OCI-LY7 (cell line): ENCODE results near the gene KLHL4. TPM values are rescaled to one million over a fixed set of nuclear protein-coding genes. Genes with fewer than 3 reads are reported as not detected.

Experiments
- BruUV-seq: library from RNA; stranded (reverse); fragments of 400-500 nt; replicated peaks from 2 replicates; lab custom pipeline; 2021; lab: Mats Ljungman, UMichigan
- CTCF ChIA-PET: fragments of 300-600 bp; sonication (Branson Sonifier 250); formaldehyde crosslinking; loops from one replicate; lab custom pipeline; 2022; ENCODE audit warnings: antibody characterized with exemption; ENCODE audit not compliant: unreplicated experiment; lab: Charles Lee
- POLR2A ChIA-PET: fragments of 300-600 bp; sonication (Branson Sonifier 250); formaldehyde crosslinking; loops from one replicate; lab custom pipeline; 2022; ENCODE audit warnings: antibody characterized with exemption; lab: Charles Lee
- DNase-seq: peaks from one replicate; pipeline ENCODE4 v3.0.0-alpha.2; 2015; ENCODE audit warnings: low spot score
- H2AFZ ChIP-seq: fragments of 200-600 bp; sonication (generic), shearing (Covaris generic); 2 replicates; pipeline ENCODE4 v1.6.1; 2014; ENCODE audit warnings: mild to moderate bottlenecking, antibody characterized with exemption, low read length, moderate library complexity
- H3K27ac ChIP-seq: fragments of 200-600 bp; sonication (generic); 2 replicates; pipeline ENCODE4 v1.5.1; 2014; ENCODE audit warnings: mixed run types, low read depth, mild to moderate bottlenecking, moderate library complexity, low read length, inconsistent platforms; ENCODE audit not compliant: poor library complexity, severe bottlenecking
- H3K36me3 ChIP-seq: fragments of 200-600 bp; sonication (generic); 2 replicates; pipeline ENCODE4 v1.6.1; 2014; ENCODE audit warnings: mild to moderate bottlenecking, antibody characterized with exemption, low read length, moderate library complexity, mixed read lengths; ENCODE audit not compliant: insufficient read depth
- H3K4me1 ChIP-seq: fragments of 200-600 bp; sonication (generic); 2 replicates; pipeline ENCODE4 v1.5.1; 2014; ENCODE audit warnings: mild to moderate bottlenecking, low read length; ENCODE audit not compliant: insufficient read depth, poor library complexity, severe bottlenecking
- H3K4me2 ChIP-seq: fragments of 200-600 bp; sonication (generic); 2 replicates; pipeline ENCODE4 v1.6.1; 2014; ENCODE audit warnings: mild to moderate bottlenecking, low read length
- H3K4me3 ChIP-seq: fragments of 200-600 bp; sonication (generic); 2 replicates; pipeline ENCODE4 v1.5.1; 2014; ENCODE audit warnings: mild to moderate bottlenecking, low read depth, low read length; ENCODE audit not compliant: poor library complexity, severe bottlenecking
- H3K79me2 ChIP-seq: fragments of 200-600 bp; sonication (generic); 2 replicates; pipeline ENCODE4 v1.6.1; 2016; ENCODE audit warnings: low read depth, mild to moderate bottlenecking, low read length, moderate library complexity, mixed read lengths; ENCODE audit not compliant: insufficient read depth
- H3K9me2 ChIP-seq: fragments of 200-600 bp; sonication (generic); 2 replicates; pipeline ENCODE4 v1.6.1; 2016; ENCODE audit warnings: mild to moderate bottlenecking, low read length, mixed read lengths; ENCODE audit not compliant: insufficient read depth
- H3K9me3 ChIP-seq: fragments of 200-600 bp; sonication (generic); 2 replicates; pipeline ENCODE4 v1.6.1; 2014; ENCODE audit warnings: mild to moderate bottlenecking, mixed run types, low read length, mixed read lengths
- H4K20me1 ChIP-seq: fragments of 200-600 bp; sonication (generic); 2 replicates; pipeline ENCODE4 v1.6.1; 2014; ENCODE audit warnings: mild to moderate bottlenecking, antibody characterized with exemption, low read length, moderate library complexity, mixed read lengths; ENCODE audit not compliant: insufficient read depth
- CTCF ChIP-seq: fragments of 200-600 bp; sonication (generic); conservative IDR thresholded peaks from 2 replicates; pipeline ENCODE4 v1.5.1; 2014; ENCODE audit warnings: mild to moderate bottlenecking, antibody characterized with exemption, low read length, moderate library complexity, mixed read lengths
- EZH2phosphoT487 ChIP-seq: fragments of 200-600 bp; sonication (generic); IDR thresholded peaks from 2 replicates; pipeline ENCODE4 v1.6.1; 2018; ENCODE audit warnings: low read depth, borderline replicate concordance, mild to moderate bottlenecking, mixed run types, antibody characterized with exemption, low read length, moderate library complexity, mixed read lengths
- intact Hi-C: fragments of 100-400 bp; cut with micrococcal nuclease; formaldehyde crosslinking; loops from one replicate; pipeline ENCODE4 v1.10.0; 2022; ENCODE audit not compliant: unreplicated experiment
- total RNA-seq, 2 experiments: library from RNA; depleted of rRNA in 1 of 2; stranded (reverse); fragments of >200 nt in 1 of 2; shearing (Covaris generic) in 1 of 2; gene quantifications; 2 replicates each; pipeline ENCODE4 v1.2.3, GENCODE V29; 2014 to 2022

The KLHL4 gene
- total RNA-seq, 2 experiments from 2014 or later = not detected

GRCh38 chrX:87661761-87662160, 144.2 kb downstream of the KLHL4 start:
- H3K9me3 ChIP-seq = no peaks in the 10 kb centered on the region
- CTCF ChIA-PET = no interaction called here
- no peak overlapping the region for H3K27ac ChIP-seq
- no peaks in the 10 kb centered on the region for H3K36me3 ChIP-seq
- DNase-seq = no peak
- H3K9me2 ChIP-seq = no peaks in the 10 kb centered on the region
- no peak overlapping the region for H2AFZ ChIP-seq
- no peak overlapping the region for H3K4me3 ChIP-seq
- H4K20me1 ChIP-seq = no peaks in the 10 kb centered on the region
- intact Hi-C loops = loop anchor here (10.0 kb wide), 1 partner anchor 327 kb away; no protein-coding TSS in a partner anchor
- TF ChIP-seq EZH2phosphoT487 = no peak
- TF ChIP-seq CTCF = no peak
- BruUV-seq = no TSS peak
- H3K4me1 ChIP-seq = no peaks in the 10 kb centered on the region
- no peaks in the 10 kb centered on the region for H3K79me2 ChIP-seq
- no peak overlapping the region for H3K4me2 ChIP-seq
- POLR2A ChIA-PET = no interaction called here

GRCh38 chrX:87663421-87663820, 145.8 kb downstream of the KLHL4 start:
- H3K4me3 ChIP-seq = no peak overlapping the region
- intact Hi-C loops = loop anchor here (10.0 kb wide), 1 partner anchor 329 kb away; no protein-coding TSS in a partner anchor
- CTCF ChIA-PET = no interaction called here

More at GRCh38 chrX:87663421-87663820, 145.8 kb downstream of the KLHL4 start:
- H3K4me1 ChIP-seq = no peaks in the 10 kb centered on the region
- H3K9me3 ChIP-seq = no peaks in the 10 kb centered on the region
- H3K79me2 ChIP-seq = no peaks in the 10 kb centered on the region
- no peaks in the 10 kb centered on the region for H3K9me2 ChIP-seq
- H3K27ac ChIP-seq = no peak overlapping the region
- H3K4me2 ChIP-seq = no peak overlapping the region
- H2AFZ ChIP-seq = no peak overlapping the region
- BruUV-seq = no TSS peak
- no peaks in the 10 kb centered on the region for H4K20me1 ChIP-seq
- no peak for DNase-seq
- H3K36me3 ChIP-seq = no peaks in the 10 kb centered on the region
- TF ChIP-seq EZH2phosphoT487 (no peak), CTCF (no peak)
- POLR2A ChIA-PET = no interaction called here
